CD4-positive, alpha-beta T cell treated with Interferon gamma for 1 hour (primary cell): ENCODE data around the gene MYOF.
"Not testable (repeated sequence)": the region's sequence is repeated elsewhere in the genome, so short reads cannot be mapped to it uniquely, and the experiment has no call there.

Source experiments
- DNase-seq: peaks from one replicate; pipeline ENCODE4 v3.0.0-alpha.2; 2020

MYOF gene

GRCh38 chr10:93386631-93387369 lies 95.3 kb downstream of the MYOF start:
- DNase-seq = peak; percentile 50

GRCh38 chr10:93385345-93385744 lies 96.8 kb downstream of the MYOF start:
- DNase-seq = no peak

DNA sequence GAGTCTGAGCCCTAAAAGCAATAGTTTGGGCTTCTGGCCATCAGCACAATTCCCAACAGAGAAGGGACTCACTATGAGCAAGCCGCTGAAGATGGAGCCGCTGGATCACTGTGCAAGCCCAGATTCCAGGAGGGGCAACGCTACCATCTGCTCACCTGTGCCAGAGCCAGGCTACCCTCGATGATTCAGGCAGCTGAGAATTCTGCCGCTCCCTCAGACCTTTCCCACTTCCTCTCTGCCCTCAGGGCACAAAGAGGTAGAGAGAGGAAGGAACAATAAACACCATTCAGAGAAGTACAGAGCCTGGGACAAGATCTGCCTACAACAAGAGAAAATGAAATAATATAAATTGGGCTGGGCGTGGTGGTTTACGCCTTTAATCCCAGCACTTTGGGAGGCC lies 98.1 kb downstream of the MYOF start:
- DNase-seq = no peak

- no peak for DNase-seq
Observed at GRCh38 chr10:93383562-93383981, 98.6 kb downstream of the MYOF start.

DNA sequence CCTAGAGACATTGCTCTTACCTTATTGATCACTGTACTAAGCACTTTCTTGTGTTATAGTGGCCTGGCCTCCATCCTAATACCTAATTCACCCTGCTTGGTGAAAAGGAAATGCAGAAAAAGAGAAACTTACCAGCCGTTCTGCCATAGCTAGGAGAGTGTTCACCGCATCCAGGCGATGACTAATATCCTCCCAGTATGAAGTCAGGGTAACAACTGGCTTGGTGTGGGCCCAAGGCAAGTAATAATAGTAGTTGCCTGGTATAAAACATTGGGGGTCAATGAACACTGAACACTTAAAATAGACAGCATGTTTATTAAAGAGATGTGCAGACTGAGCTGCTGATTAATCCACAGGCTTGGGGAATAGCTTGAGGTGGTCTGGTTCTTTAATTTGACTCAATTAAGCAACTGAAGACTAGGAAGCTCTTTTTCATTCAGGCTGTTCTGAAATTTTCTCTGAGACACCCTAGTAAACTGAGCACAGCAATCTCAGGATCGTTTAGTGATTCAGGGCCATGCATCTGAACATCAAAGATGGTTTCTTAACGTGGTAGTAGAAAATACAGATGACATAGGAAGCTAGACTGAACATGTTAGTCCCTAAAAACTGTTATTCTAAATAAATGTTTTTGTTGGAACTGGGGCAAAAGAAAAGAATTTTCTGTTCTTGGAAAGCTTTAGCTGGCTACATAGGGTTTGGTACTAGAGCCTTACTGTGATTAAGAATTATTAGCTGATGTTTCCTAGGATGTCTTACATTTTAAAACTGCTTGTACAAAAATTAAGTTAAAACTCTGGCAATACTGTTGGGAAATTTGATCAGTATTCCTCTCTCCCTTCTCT lies 102.2 kb downstream of the MYOF start:
- DNase-seq = no peak

DNA sequence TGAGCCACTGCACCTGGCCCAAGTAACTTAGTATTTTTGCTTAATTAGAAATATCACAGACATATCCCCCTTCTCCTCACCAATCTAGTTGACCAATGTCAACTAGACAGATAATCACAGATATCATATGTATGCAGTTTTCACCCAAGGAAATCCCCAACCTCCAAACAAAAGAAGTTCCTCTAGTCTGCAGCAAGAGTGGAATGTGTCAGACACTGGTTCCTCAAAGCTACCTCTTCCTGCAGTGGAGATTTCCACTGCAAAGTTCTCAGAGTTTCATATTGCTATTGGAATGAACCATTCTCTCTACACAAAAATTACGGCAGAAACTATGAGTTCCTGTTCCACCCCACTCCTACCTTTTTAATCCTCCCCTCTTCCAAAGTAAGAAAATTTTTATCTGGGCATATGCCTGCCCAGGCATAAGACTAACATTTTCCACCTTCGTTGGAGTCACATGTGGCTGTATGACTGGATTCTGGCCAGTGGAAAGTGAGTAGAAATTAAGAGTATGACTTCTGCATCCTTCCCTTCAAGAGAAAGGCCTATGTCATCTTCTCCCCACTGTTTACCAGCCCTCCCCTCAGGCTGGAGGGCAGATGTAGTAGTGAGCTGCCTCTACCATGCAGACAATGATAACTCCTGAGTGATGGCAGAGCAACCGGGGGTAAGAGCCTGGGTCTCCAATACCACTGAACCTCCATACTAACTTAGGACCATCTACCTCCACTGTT lies 103.0 kb downstream of the MYOF start:
- DNase-seq = no peak

DNA sequence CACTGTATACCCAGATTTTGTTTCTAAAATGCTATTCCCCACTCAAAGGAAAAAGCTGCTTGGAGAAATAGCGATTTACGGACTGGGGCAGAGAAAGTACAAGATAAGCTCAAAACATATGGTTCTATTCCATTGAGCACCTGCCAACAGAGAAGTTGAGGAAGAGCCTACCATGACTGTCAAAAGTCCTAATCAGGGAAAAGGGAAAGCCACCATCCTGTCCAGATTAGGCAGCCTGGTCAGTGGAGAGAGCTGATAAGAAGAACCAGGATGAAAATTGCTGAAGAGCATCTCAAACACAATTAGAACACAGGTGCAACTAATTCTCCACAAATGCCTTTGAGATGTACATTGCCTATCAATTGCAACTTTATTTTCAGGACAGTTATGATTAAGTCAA lies 104.1 kb downstream of the MYOF start:
- DNase-seq = no peak

DNA sequence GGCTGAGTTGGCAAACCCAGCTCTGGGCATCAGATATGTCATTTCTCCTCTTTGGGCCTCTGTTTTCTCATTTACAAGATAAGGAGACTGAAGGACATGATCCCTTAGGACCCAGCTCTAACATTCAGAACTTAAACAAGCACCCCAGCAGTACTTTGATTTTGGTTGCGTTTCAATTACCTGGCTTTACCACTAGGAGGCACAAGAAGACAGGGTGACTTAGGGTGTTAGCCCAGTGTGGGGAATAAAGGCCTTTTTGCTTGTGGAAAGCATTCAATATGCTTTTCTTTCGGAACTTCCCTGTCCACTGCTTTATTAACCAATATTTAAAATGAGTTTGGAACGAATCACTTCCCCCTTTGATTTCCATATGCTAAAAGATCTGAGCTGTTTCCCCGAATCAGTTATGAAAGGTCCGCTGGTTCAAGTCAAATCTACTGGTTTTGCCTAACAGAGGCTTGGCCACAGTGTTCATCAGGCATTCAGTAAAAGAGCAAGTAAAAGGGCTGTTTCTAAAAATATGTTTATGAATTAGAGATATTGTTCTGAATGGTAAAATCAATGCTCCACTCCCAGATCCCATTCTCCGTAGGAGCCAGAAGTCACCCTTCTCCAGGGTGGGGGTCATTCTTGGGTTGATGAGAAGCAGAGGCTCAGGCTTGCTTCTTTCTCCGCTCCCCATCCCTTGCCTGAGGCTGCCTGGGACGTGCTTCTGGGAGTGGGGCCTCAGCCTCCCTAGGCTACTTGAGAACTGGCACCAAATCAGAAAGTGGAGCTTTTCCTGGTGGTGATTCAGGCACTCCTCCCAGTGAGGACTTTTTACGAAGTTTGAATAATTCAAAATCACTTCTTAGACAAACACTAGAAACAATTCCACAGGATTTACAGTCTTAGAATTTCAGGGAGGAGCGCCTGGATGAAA lies 105.5 kb downstream of the MYOF start:
- peak; percentile 41 for DNase-seq

GRCh38 chr10:93370961-93371360 lies 111.2 kb downstream of the MYOF start:
- no peak for DNase-seq

DNA sequence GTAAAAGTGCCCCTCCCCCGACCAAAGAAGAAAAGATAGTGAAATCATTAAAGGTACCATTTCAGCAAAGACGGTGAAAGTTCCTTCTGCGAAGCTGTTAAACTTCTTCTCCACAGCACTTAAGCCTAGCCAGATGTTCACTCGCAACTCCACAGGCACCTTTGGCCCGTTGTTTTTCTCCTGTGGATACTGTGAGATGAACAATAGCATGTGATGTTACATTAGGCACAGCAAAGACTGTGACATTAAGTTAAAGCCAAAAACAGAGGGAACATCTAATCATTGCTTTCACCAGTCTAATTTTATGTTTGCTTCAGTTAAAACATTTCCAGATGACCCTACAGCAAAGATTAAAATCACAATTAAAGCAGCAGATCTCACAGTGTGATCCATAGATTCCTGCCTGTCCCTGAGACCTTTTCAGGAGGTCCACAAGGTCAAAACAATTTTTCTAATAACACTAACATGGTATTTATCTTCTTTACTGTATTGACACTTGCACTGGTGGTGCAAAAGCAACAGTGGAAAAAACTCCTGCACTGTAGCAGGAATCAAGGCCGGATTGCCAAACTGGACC lies 112.5 kb downstream of the MYOF start:
- no peak for DNase-seq

- no peak for DNase-seq
Observed at GRCh38 chr10:93368210-93368609, 113.9 kb downstream of the MYOF start.

DNA sequence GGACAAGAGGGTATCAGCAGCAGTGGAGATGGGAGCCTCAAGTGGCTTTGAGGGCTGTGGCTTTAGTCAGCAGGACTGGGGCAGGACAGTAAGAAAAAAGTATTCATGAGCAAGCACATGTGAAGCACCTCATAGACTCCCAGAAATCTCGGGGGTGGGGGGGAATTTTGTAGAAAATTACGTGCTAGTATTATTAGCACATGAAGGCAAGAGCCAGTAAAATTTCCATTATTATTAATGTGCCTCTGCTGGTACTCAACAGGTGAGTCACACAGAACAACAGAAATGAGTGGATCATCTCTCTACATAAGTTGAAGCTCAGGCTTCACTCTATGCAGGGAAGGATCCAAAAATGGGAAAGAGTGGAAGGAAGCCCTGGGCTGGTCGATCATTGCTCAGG lies 114.5 kb downstream of the MYOF start:
- no peak for DNase-seq

DNA sequence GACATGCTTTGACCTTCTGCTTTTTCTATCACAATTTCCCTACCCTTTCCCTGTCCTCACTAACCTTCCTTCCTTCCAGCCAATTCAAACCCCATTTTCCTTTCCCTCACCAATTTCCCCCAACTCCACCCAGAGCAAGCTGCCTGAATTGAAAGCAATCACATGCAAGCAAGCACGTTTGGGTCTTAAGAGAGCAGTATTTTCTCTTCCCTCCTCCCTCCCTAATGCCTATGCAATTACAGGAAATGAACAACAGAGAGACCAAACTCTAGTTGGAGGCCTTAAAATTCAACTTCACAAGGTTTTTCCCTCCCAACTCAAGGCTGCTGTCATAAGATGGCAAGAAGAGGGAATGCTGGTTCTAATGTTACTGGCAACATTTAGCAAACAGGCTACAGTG lies 117.2 kb downstream of the MYOF start:
- no peak for DNase-seq

GRCh38 chr10:93363891-93364648 lies 118.1 kb downstream of the MYOF start:
- peak; percentile 32 for DNase-seq

- DNase-seq = not testable (repeated sequence)
Observed at GRCh38 chr10:93358398-93358797, 123.7 kb downstream of the MYOF start.

DNA sequence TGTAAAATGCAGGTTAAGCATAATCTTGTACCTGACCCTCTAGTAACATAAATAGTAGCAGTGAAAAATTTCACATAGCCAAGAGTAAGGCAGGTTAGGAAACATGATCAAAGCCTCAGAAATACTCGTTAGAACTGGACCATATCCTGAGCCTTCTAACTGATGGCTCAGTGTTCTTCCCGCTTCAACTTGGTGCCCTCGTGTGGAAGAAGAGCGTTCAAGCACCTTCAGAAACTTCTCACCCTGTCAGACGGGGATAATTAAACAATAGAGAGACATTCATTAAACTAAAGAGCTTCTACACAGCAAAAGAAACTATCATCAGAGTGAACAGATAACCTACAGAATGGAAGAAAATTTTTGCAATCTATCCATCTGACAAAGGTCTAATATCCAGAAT lies 124.5 kb downstream of the MYOF start:
- no peak for DNase-seq

DNA sequence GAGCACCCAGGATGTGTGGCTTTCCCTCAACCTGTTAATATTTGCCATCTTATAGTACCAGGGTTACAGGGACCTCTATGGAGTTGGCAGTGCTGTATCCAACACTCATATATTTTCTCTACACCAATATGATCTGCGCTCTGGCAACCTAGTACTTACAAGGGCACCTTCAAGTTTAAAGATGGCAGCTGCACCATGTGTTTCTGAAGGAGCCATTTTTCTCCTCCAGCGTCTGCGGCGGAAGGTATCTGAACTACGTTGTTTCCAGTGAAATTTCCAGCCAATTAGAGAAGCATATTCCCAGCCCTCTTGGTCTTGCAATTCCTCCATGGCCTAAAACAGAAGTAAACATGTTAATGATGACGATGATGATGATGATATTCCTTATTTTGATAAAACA lies 125.6 kb downstream of the MYOF start:
- DNase-seq = no peak

GRCh38 chr10:93352638-93353383 lies 129.3 kb downstream of the MYOF start:
- DNase-seq = no peak

GRCh38 chr10:93346694-93347093 lies 135.4 kb downstream of the MYOF start:
- no peak for DNase-seq

- DNase-seq = no peak
Observed at GRCh38 chr10:93346108-93346507, 136.0 kb downstream of the MYOF start.

GRCh38 chr10:93344691-93345090 lies 137.4 kb downstream of the MYOF start:
- no peak for DNase-seq
